Subcutaneous abdominal adipose tissue (tissue), 5 donors: Measurements from ENCODE around the gene SAXO1.
"Not testable (repeated sequence)": the region's sequence is repeated elsewhere in the genome, so short reads cannot be mapped to it uniquely, and the experiment has no call there.

ENCODE experiments used
- H3K27ac ChIP-seq: one replicate; pipeline ENCODE4 v1.7.0; 2013; ENCODE audit warnings: low read depth, mild to moderate bottlenecking, inconsistent platforms, low read length, moderate library complexity
- H3K27me3 ChIP-seq, 5 donors: one replicate each; pipeline ENCODE4 v1.7.0; 2013; ENCODE audit warnings: low read length in 5 of 5, inconsistent platforms in 1 of 5; ENCODE audit not compliant: control insufficient read depth in 5 of 5, insufficient read depth in 4 of 5
- H3K36me3 ChIP-seq, 5 donors: one replicate each; pipeline ENCODE4 v1.7.0; 2013; ENCODE audit warnings: low read length in 5 of 5; ENCODE audit not compliant: control insufficient read depth in 5 of 5, insufficient read depth in 5 of 5
- H3K4me1 ChIP-seq, 5 donors: one replicate each; pipeline ENCODE4 v1.7.0; 2013; ENCODE audit warnings: low read length in 5 of 5, mild to moderate bottlenecking in 3 of 5, moderate library complexity in 1 of 5; ENCODE audit not compliant: control insufficient read depth in 5 of 5, insufficient read depth in 5 of 5
- H3K4me3 ChIP-seq, 5 donors: one replicate each; pipeline ENCODE4 v1.7.0; 2013; ENCODE audit warnings: low read length in 5 of 5, low read depth in 1 of 5
- H3K9ac ChIP-seq, 5 donors: one replicate each; pipeline ENCODE4 v1.7.0; 2013; ENCODE audit warnings: low read length in 5 of 5, mild to moderate bottlenecking in 4 of 5, moderate library complexity in 3 of 5
- H3K9me3 ChIP-seq, 5 donors: one replicate each; pipeline ENCODE4 v1.7.0; 2013; ENCODE audit warnings: low read length in 5 of 5; ENCODE audit not compliant: control insufficient read depth in 5 of 5
- donor health status: healthy.
- donor health status: healthy.
- donor health status: healthy.
- donor health status: healthy.
- donor health status: healthy.

The SAXO1 gene

GRCh38 chr9:19009391-19009965 is 23.5 kb downstream of the SAXO1 start:
- Histone ChIP-seq H3K9ac (no peak overlapping the region), H3K27me3 (no peaks in the 10 kb centered on the region), H3K4me1 (peaks cover 0 to 5% (median 3%) of the 10 kb centered on the region in 5 donors), H3K27ac (no peak overlapping the region), H3K9me3 (peaks cover 0 to 4% (median 0%) of the 10 kb centered on the region in 5 donors), H3K4me3 (no peak overlapping the region), H3K36me3 (no peaks in the 10 kb centered on the region)

- peaks cover 0 to 8% (median 0%) of the 10 kb centered on the region in 5 donors for H3K9me3 ChIP-seq
- no peak overlapping the region for H3K9ac ChIP-seq
- H3K4me3 ChIP-seq: no peak overlapping the region
- H3K4me1 ChIP-seq: no peaks in the 10 kb centered on the region
- no peak overlapping the region for H3K27ac ChIP-seq
- H3K36me3 ChIP-seq: no peaks in the 10 kb centered on the region
- H3K27me3 ChIP-seq: no peaks in the 10 kb centered on the region
Measured at GRCh38 chr9:19000133-19000532, 32.9 kb downstream of the SAXO1 start.

- Histone ChIP-seq H3K9ac (no peak overlapping the region), H3K27me3 (no peaks in the 10 kb centered on the region), H3K4me3 (no peak overlapping the region), H3K9me3 (peaks cover 0 to 3% (median 0%) of the 10 kb centered on the region in 5 donors), H3K27ac (no peak overlapping the region), H3K36me3 (no peaks in the 10 kb centered on the region), H3K4me1 (no peaks in the 10 kb centered on the region)
Measured at GRCh38 chr9:18999173-18999785, 33.7 kb downstream of the SAXO1 start.

GRCh38 chr9:18997151-18997550 is 35.9 kb downstream of the SAXO1 start:
- no peak overlapping the region for H3K27ac ChIP-seq
- H3K9ac ChIP-seq: no peak overlapping the region
- H3K4me3 ChIP-seq: no peak overlapping the region

GRCh38 chr9:18996211-18996610 is 36.8 kb downstream of the SAXO1 start:
- Histone ChIP-seq H3K4me3 (no peak overlapping the region), H3K36me3 (no peaks in the 10 kb centered on the region), H3K9me3 (peaks cover 0 to 3% (median 0%) of the 10 kb centered on the region in 5 donors), H3K4me1 (no peaks in the 10 kb centered on the region), H3K9ac (no peak overlapping the region), H3K27me3 (no peaks in the 10 kb centered on the region), H3K27ac (no peak overlapping the region)

More at GRCh38 chr9:18997151-18997550, 35.9 kb downstream of the SAXO1 start:
- H3K4me1 ChIP-seq: no peaks in the 10 kb centered on the region
- H3K36me3 ChIP-seq: no peaks in the 10 kb centered on the region
- no peaks in the 10 kb centered on the region for H3K27me3 ChIP-seq
- peaks cover 0 to 3% (median 0%) of the 10 kb centered on the region in 5 donors for H3K9me3 ChIP-seq

GRCh38 chr9:18994263-18994916 is 38.6 kb downstream of the SAXO1 start:
- H3K27ac ChIP-seq: no peak overlapping the region
- H3K36me3 ChIP-seq: no peaks in the 10 kb centered on the region
- peaks cover 0 to 6% (median 0%) of the 10 kb centered on the region in 5 donors for H3K9me3 ChIP-seq
- H3K4me1 ChIP-seq: no peaks in the 10 kb centered on the region
- H3K27me3 ChIP-seq: no peaks in the 10 kb centered on the region
- no peak overlapping the region for H3K4me3 ChIP-seq
- H3K9ac ChIP-seq: no peak overlapping the region

- H3K9me3 ChIP-seq, H3K4me1 ChIP-seq, H3K36me3 ChIP-seq, H3K4me3 ChIP-seq, H3K27ac ChIP-seq, H3K27me3 ChIP-seq, H3K9ac ChIP-seq: not testable (repeated sequence)
Measured at GRCh38 chr9:18991197-18991596, 41.8 kb downstream of the SAXO1 start.

- Histone ChIP-seq H3K27ac (no peak overlapping the region), H3K36me3 (no peaks in the 10 kb centered on the region), H3K27me3 (no peaks in the 10 kb centered on the region), H3K4me3 (no peak overlapping the region), H3K4me1 (no peaks in the 10 kb centered on the region), H3K9me3 (peaks cover 0 to 3% (median 0%) of the 10 kb centered on the region in 5 donors), H3K9ac (no peak overlapping the region)
Measured at GRCh38 chr9:18990494-18990893, 42.5 kb downstream of the SAXO1 start.

GRCh38 chr9:18989865-18990264 is 43.1 kb downstream of the SAXO1 start:
- no peak overlapping the region for H3K27ac ChIP-seq
- no peaks in the 10 kb centered on the region for H3K4me1 ChIP-seq
- H3K9ac ChIP-seq: no peak overlapping the region
- no peaks in the 10 kb centered on the region for H3K36me3 ChIP-seq
- H3K27me3 ChIP-seq: no peaks in the 10 kb centered on the region
- peaks cover 0 to 3% (median 0%) of the 10 kb centered on the region in 5 donors for H3K9me3 ChIP-seq
- no peak overlapping the region for H3K4me3 ChIP-seq

GRCh38 chr9:18989097-18989496 is 43.9 kb downstream of the SAXO1 start:
- H3K4me1 ChIP-seq: no peaks in the 10 kb centered on the region
- no peak overlapping the region for H3K27ac ChIP-seq
- no peaks in the 10 kb centered on the region for H3K36me3 ChIP-seq
- peaks cover 0 to 3% (median 0%) of the 10 kb centered on the region in 5 donors for H3K9me3 ChIP-seq
- H3K9ac ChIP-seq: no peak overlapping the region
- H3K4me3 ChIP-seq: no peak overlapping the region
- H3K27me3 ChIP-seq: no peaks in the 10 kb centered on the region
